A673 (cell line): ENCODE results near the gene DMRT2. TPM values are rescaled to one million over a fixed set of nuclear protein-coding genes. Genes with fewer than 3 reads are reported as not detected.
A peak's percentile ranks its signal among the peaks of the same experiment; 100 is the strongest.

Experiments
- BruUV-seq: library from RNA; stranded (reverse); fragments of 400-500 nt; replicated peaks from 2 replicates; lab custom pipeline; 2021; lab: Mats Ljungman, UMichigan
- CTCF ChIA-PET: fragments of 300-600 bp; sonication (Branson Sonifier 250); formaldehyde crosslinking; loops from one replicate; lab custom pipeline; 2022; ENCODE audit warnings: antibody characterized with exemption; lab: Charles Lee
- POLR2A ChIA-PET: fragments of 300-600 bp; sonication (Branson Sonifier 250); formaldehyde crosslinking; loops from one replicate; lab custom pipeline; 2022; ENCODE audit warnings: antibody characterized with exemption; ENCODE audit not compliant: low non-redundant PET; lab: Charles Lee
- DNase-seq: peaks from one replicate; pipeline ENCODE4 v3.0.0-alpha.2; 2015; ENCODE audit warnings: low spot score
- H3K27ac ChIP-seq: fragments of 200-600 bp; sonication (generic); 2 replicates; pipeline ENCODE4 v1.5.1; 2016; ENCODE audit warnings: mixed run types, low read depth, mild to moderate bottlenecking, mixed read lengths, antibody characterized with exemption, low read length; ENCODE audit not compliant: poor library complexity, severe bottlenecking
- H3K27me3 ChIP-seq: fragments of 200-600 bp; sonication (generic); replicated peaks from 2 replicates; pipeline ENCODE4 v1.6.1; 2017; ENCODE audit warnings: mixed run types, low read depth, mild to moderate bottlenecking, mixed read lengths, antibody characterized with exemption, low read length; ENCODE audit not compliant: insufficient read depth, poor library complexity
- H3K36me3 ChIP-seq: fragments of 200-600 bp; sonication (generic); 2 replicates; pipeline ENCODE4 v1.6.1; 2016; ENCODE audit warnings: mixed run types, mild to moderate bottlenecking, mixed read lengths, antibody characterized with exemption, low read length; ENCODE audit not compliant: insufficient read depth, poor library complexity, severe bottlenecking
- H3K4me1 ChIP-seq: fragments of 200-600 bp; sonication (generic); 2 replicates; pipeline ENCODE4 v1.6.1; 2017; ENCODE audit warnings: mixed run types, mild to moderate bottlenecking, mixed read lengths, antibody characterized with exemption, low read length; ENCODE audit not compliant: insufficient read depth, poor library complexity, severe bottlenecking
- H3K4me3 ChIP-seq: fragments of 200-600 bp; sonication (generic); 2 replicates; pipeline ENCODE4 v1.5.1; 2016; ENCODE audit warnings: low read depth, mixed run types, mild to moderate bottlenecking, mixed read lengths, low read length; ENCODE audit not compliant: poor library complexity, severe bottlenecking
- H3K9me3 ChIP-seq: fragments of 200-600 bp; sonication (generic); 2 replicates; pipeline ENCODE4 v1.6.1; 2016; ENCODE audit warnings: mixed run types, low read depth, mild to moderate bottlenecking, mixed read lengths, antibody characterized with exemption, low read length; ENCODE audit not compliant: poor library complexity, severe bottlenecking
- CTCF ChIP-seq: fragments of 300-800, 200-600 bp; sonication (generic); conservative IDR thresholded peaks from 2 replicates; pipeline ENCODE4 v1.5.1; 2017; ENCODE audit warnings: low read depth, mild to moderate bottlenecking, antibody characterized with exemption, low read length, moderate library complexity, mixed read lengths
- EZH2 ChIP-seq: fragments of 200-600 bp; sonication (generic); IDR thresholded peaks from 2 replicates; pipeline ENCODE4 v1.6.1; 2017; ENCODE audit warnings: borderline replicate concordance, low read depth, mild to moderate bottlenecking, mixed read lengths, antibody characterized with exemption, low read length; ENCODE audit not compliant: poor library complexity, severe bottlenecking
- intact Hi-C: fragments of 100-400 bp; cut with micrococcal nuclease; formaldehyde crosslinking; loops from one replicate; pipeline ENCODE4 v1.10.0; 2022; ENCODE audit not compliant: unreplicated experiment
- total RNA-seq: library from RNA; stranded (reverse); gene quantifications from 2 replicates; pipeline ENCODE4 v1.2.3, GENCODE V29; 2021

Gene DMRT2
- total RNA-seq, 1 experiment from 2014 or later, result not detected

DNA sequence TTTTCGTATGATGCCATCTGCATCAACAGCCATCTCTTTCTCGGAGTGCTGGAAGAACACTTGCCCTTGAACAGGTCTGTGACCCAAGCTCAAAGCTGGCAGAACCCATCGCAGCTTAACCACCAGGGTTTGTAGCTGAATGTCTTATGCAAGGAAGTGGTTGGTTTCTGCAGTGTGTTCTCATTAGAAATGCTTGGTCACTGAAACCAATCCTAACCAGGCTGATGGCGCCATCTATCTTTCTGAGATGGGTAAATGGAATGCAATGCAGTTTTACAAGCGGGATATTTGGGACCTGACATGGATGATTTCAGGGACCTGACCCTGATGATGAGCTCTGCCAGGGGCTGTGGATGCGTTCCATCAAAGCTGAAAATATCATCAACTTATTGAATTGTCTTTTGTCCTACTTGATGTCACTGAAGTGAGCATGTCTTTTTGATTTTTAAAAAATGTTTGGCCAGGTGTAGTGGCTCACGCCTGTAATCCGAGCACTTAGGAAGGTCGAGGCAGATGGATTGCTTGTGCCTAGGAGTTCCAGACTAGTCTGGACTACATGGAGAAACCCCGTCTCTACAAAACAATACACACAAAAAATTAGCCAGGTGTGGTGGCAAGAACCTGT, 45.0 kb upstream of the DMRT2 start:
- Histone ChIP-seq H3K36me3 (no peaks in the 10 kb centered on the region), H3K9me3 (no peaks in the 10 kb centered on the region), H3K27me3 (no peaks in the 10 kb centered on the region), H3K4me1 (no peaks in the 10 kb centered on the region), H3K4me3 (no peak overlapping the region), H3K27ac (no peak overlapping the region)
- peak; percentile 69 for TF ChIP-seq CTCF
- TF ChIP-seq EZH2, result no peak
- ChIA-PET POLR2A (no interaction called here), CTCF (no interaction called here)
- no TSS peak for BruUV-seq
- intact Hi-C loops, result loop anchor here (2.0 kb wide), 2 partner anchors 110 to 390 kb away; no protein-coding TSS in a partner anchor
- DNase-seq, result peak; percentile 70

GRCh38 chr9:1007312-1007711, 42.8 kb upstream of the DMRT2 start:
- ChIA-PET POLR2A (no interaction called here), CTCF (no interaction called here)
- intact Hi-C loops, result no loop called here
- Histone ChIP-seq H3K4me3 (no peak overlapping the region), H3K27me3 (no peaks in the 10 kb centered on the region), H3K36me3 (no peaks in the 10 kb centered on the region), H3K27ac (no peak overlapping the region), H3K9me3 (no peaks in the 10 kb centered on the region), H3K4me1 (no peaks in the 10 kb centered on the region)
- no peak for DNase-seq
- no TSS peak for BruUV-seq
- TF ChIP-seq EZH2 (no peak), CTCF (no peak)

- no peak overlapping the region for H3K4me3 ChIP-seq
- no peak for DNase-seq
- intact Hi-C loops, result loop anchor here (2.0 kb wide), 1 partner anchor 621 kb away; no protein-coding TSS in a partner anchor
- CTCF ChIA-PET, result no interaction called here
- H3K27ac ChIP-seq, result no peak overlapping the region
- no peaks in the 10 kb centered on the region for H3K36me3 ChIP-seq
- H3K27me3 ChIP-seq, result no peaks in the 10 kb centered on the region
- POLR2A ChIA-PET, result no interaction called here
- no TSS peak for BruUV-seq
- no peak for TF ChIP-seq CTCF
- no peaks in the 10 kb centered on the region for H3K4me1 ChIP-seq
- no peaks in the 10 kb centered on the region for H3K9me3 ChIP-seq
Observed at GRCh38 chr9:1008216-1008615, 41.9 kb upstream of the DMRT2 start.
